GM20000 (cell line): ENCODE data around the gene HTT.

Source experiments
- DNase-seq: peaks from one replicate; pipeline ENCODE4 v3.0.0; 2012; ENCODE audit warnings: low spot score
- CTCF ChIP-seq: IDR thresholded peaks from 2 replicates; pipeline ENCODE4 v1.5.1; 2012; ENCODE audit warnings: mild to moderate bottlenecking, control low read depth; ENCODE audit errors: extremely low read depth, missing control alignments

HTT gene

GRCh38 chr4:3213106-3213425 lies 138.6 kb downstream of the HTT start:
- DNase-seq: no peak
- TF ChIP-seq CTCF: no peak

- TF ChIP-seq CTCF: no peak
- DNase-seq: no peak
Observed at GRCh38 chr4:3213661-3214250, 139.3 kb downstream of the HTT start.

GRCh38 chr4:3215256-3215655 lies 140.8 kb downstream of the HTT start:
- no peak for TF ChIP-seq CTCF
- no peak for DNase-seq

- no peak for TF ChIP-seq CTCF
- DNase-seq: no peak
Observed at GRCh38 chr4:3215733-3216132, 141.3 kb downstream of the HTT start.

GRCh38 chr4:3217266-3217665 lies 142.8 kb downstream of the HTT start:
- TF ChIP-seq CTCF: no peak

GRCh38 chr4:3217771-3218170 lies 143.3 kb downstream of the HTT start:
- no peak for DNase-seq
- TF ChIP-seq CTCF: no peak

More at GRCh38 chr4:3217266-3217665, 142.8 kb downstream of the HTT start:
- no peak for DNase-seq

GRCh38 chr4:3218824-3219760 lies 144.6 kb downstream of the HTT start:
- DNase-seq: no peak
- TF ChIP-seq CTCF: no peak
